OCI-M1 (cell line): Measurements from ENCODE around the gene IFRD1.

Experiments used
- DNase-seq: peaks from one replicate; lab custom pipeline; 2025; lab: John Stamatoyannopoulos, UW

Gene IFRD1

GRCh38 chr7:112487457-112488263, 37.4 kb downstream of the IFRD1 start:
- DNase-seq, result no peak

DNA sequence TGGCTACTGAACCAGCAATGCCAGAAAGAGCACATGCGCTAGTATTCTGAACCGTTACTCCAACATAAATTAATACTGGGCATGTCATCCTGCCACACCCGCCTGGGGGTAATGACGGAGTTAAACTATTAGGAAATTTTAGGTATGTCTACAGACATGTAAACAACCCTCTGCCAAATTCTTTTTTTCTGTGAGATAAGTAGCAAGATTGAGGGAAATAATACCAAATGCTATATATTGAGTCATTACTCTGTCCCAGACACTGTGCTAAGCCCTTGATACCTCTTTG, 37.9 kb downstream of the IFRD1 start:
- no peak for DNase-seq

DNA sequence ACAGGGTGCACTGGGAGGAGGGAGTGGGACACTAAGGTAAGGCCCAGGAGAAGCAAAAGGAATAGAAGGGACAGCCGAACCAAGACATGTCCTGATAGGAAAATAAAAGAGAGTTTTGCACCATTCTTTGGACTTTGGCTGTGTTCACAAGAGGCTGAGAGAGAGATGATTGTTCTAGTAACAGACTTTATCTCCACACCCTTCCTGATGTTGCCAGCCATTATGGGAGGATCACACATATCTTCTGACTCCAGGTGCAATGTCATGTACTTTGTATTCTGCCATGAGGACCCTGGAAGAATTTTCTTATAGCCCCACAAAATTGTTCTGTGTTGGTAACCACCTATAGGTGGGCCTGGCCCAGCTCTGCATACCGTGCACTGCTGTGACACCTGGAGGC, 41.9 kb downstream of the IFRD1 start:
- no peak for DNase-seq

DNA sequence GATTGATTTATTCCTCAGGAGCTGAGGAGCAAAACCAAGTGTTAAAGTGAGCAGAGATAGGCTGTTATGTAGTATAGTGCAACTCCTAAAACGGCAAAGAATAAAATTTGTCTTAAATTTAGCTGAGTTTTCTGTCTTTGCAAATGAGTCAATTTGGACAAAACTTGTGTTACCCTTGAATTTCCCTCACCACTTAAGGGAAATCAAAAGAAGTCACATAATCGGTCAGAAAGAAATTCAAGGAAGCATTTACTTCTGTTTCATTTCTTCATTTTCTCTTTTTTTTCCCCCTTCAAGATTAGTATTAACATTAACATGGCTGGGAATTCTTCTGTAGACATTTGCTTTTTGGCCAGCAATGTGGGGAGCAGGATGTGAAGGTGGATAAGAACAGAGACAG, 44.4 kb downstream of the IFRD1 start:
- DNase-seq, result no peak

- DNase-seq, result no peak
These were observed 45.0 kb downstream of the IFRD1 start for GRCh38 chr7:112495156-112495788.

- peak; percentile 40 for DNase-seq
These were observed 45.7 kb downstream of the IFRD1 start for GRCh38 chr7:112495810-112496462.

DNA sequence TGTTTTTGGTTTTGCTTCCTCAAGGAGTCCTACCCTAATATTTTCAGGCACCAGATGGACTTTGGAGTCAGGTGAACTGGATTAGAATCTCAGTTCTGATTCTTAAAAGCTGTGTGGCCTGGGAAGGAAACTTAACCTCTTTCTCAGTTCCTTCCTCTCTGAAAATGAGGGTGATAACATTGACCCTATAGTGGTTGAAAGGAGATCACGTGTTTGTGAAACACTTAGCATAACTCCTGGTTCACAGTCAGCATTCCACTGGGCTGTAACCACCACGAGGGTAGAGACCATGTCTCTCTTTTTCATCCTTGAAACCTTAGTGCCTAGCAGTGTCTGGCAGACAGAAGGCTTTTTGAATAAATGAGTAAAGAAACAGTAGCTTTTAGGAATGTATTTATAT, 47.2 kb downstream of the IFRD1 start:
- DNase-seq, result no peak

DNA sequence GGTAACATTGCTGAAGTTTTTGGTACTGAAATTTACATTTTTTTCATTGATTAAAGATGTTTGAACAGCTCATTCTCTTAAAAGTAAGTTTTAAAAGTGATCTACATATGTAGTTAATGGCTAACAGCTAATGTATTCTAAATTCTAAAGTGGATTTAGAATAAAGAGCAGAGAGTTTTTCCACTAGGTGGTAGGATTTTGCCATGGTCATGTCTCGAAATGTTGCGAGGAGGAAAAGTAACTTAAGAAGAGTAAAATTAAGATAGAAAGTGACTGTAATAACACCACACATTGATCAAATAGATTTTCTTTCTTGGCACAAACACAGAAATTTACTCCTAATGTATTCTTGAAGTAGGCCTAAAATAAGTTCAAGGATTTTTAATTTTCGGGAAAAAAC, 50.4 kb downstream of the IFRD1 start:
- peak; percentile 13 for DNase-seq

DNA sequence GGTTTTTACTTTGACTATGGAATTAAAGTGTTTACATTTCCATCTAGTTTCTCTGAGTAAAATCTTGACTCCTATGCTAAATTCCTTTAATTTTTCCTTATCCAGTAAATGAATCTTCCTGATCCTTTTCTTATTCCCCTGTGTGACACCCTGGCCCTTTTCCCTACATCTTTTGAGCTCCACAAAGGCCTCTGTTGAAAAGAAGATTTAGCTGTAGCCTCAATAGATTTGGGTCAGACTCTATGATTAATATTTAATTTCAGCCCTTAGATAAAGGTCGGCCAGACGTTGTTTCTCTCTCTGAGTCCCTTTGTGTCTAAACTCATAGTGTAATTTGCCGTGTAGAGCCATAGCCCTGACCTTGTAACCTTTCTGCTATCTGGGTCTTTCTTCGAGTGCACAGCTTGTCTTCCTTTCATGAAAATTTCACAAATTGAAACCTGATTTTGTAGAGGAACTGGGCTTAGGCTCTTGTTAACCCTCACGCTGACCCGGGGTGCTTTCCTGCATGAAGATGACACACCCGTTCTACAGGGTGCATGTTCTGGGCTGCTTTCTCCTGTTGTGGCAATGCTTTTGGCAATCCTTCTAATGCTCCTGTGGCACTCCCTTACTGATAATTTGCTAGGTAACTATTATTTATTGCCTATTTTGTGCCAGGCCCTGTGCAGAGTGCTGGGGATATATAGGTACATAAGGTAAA, 51.7 kb downstream of the IFRD1 start:
- DNase-seq, result no peak

DNA sequence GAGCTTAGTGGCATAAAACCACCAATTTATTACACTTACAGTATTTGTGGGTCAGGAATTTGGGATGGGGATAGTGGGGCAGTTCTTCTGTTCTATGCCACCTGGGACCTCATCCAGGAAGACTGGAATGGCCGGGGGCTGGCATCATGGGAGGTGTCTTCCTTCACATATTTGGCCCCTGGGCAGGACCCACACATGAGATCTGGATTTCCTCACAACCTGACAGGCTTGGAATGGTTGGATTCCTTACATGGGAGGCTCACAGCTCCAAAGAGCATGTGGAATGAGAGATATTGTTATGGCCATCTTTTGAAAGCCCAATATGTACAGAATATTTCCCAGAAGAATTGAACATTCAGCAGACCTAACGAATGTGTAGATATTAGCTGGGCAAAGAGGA, 52.4 kb downstream of the IFRD1 start:
- DNase-seq, result no peak

GRCh38 chr7:112503361-112503972, 53.2 kb downstream of the IFRD1 start:
- DNase-seq, result peak; percentile 61

- no peak for DNase-seq
These were observed 53.9 kb downstream of the IFRD1 start for GRCh38 chr7:112504093-112504695.

GRCh38 chr7:112505495-112505894, 55.2 kb downstream of the IFRD1 start:
- DNase-seq, result peak; percentile 30

DNA sequence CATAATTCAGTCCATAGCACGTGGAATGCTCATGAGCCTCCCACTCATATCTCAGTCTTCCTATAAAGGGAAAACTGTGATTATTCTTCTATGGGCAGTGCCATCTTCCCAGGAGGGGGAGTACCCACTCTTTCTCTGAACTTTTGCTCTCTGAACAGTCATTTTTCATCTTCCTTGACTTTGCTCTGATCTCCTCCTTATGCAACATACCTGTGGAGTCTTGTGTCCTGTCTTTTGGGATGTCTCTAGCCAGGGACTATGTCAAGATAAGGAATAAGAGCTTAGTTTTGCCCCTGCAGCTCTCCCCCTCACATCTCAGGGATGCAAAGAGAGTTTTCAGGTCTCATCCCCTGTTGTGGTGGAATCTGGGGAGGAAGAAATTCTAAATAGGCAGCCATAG, 58.1 kb downstream of the IFRD1 start:
- DNase-seq, result no peak

GRCh38 chr7:112509402-112509801, 59.1 kb downstream of the IFRD1 start:
- DNase-seq, result no peak

DNA sequence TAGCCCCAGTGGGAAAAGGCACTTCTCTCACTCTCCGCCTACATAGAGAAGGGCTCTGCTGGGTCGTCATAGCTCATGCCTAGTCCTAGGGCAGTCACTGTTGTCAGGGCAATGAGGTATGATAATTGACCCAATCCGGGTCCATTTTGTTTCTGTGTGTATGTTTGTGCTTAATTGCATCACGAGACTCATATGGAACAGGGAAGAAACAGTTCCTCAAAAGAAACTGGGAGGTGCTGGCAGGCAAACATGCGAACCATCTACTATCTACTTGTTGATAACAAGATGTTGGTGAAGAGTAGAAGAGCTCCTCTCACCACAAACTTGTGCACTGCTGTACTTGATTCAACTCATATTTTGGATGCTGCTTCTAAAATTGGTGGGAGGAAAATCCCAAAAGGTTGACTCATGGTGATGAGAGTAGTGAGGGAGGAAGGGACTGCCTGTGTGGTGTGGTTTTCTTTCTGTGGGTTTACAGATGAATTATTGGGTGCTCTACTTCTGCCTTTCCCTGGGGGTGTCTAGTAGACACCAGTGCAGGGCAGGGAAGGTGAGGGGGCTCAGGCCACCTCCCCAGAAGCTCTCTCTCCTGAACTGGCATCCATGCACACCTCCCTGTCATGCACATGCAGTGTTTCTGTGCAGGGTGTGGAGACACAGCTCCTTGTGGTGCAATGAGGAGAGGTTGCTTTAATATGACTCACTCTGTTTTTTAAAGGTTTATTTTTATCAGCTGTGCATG, 59.9 kb downstream of the IFRD1 start:
- DNase-seq, result peak; percentile 50

GRCh38 chr7:112510743-112511110, 60.5 kb downstream of the IFRD1 start:
- DNase-seq, result no peak

- no peak for DNase-seq
These were observed 61.4 kb downstream of the IFRD1 start for GRCh38 chr7:112511451-112512202.

DNA sequence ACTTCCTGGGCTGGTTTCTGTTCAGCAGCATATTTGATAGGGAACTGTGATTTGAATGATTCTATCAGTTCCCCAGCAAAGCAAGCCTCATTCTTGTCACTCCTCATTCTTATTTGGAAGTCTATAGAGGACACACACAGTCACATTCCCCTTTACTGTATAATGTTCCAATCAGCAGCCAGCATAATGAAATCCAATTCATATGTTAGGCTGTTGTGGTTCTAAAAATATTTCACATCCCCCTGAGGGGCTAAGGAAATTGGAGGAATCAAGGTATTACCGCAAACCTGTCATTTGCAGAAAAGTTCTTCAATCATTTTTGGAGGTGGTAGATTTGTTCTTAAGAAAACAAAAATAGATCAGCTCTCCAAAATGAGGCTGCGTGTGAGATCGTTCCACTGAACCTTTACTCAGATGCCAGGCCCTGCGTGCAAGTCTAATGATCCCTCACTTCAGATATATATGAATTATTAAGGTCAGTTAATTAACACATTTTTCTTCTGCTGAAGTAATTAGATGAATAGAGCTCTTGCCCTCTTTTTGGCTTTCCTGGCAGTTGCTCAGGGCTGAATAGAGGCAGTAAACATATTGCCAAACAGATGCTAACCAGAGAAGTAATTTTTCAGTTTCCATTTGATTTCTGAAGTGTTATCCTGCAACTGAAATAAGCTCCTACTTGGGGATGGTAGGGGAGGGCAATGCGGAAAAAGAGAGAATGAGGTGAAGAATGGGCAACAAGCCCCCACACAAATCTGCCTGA, 62.4 kb downstream of the IFRD1 start:
- DNase-seq, result no peak

GRCh38 chr7:112515989-112516388, 65.7 kb downstream of the IFRD1 start:
- no peak for DNase-seq
